K562 (cell line): Measurements from ENCODE around the gene NCDN.

Source experiments
- PHF8 ChIP-seq: fragments of 200-600 bp; sonication (generic); IDR thresholded peaks from 2 replicates; pipeline ENCODE4 v1.6.1; 2012; ENCODE audit warnings: mixed run types, mild to moderate bottlenecking, inconsistent platforms, low read length, moderate library complexity, borderline replicate concordance
- TEAD4 ChIP-seq, 2 experiments: sonication (generic) in 1 of 2; formaldehyde crosslinking in 1 of 2; IDR thresholded peaks; 2 replicates each; pipeline versions ENCODE4 v1.6.1 to v1.8.0; 2012 to 2022; ENCODE audit warnings: borderline replicate concordance in 1 of 2, inconsistent platforms in 1 of 2, low read length in 1 of 2, mild to moderate bottlenecking in 1 of 2, missing genetic modification reagents in 1 of 2
- ZNF133 ChIP-seq: fragments of 250-450 bp; sonication (Bioruptor Pico); IDR thresholded peaks from 2 replicates; pipeline ENCODE4 v1.4.0; 2020; ENCODE audit warnings: mild to moderate bottlenecking
- ZNF263 ChIP-seq: sonication (generic); formaldehyde crosslinking; IDR thresholded peaks from 2 replicates; pipeline ENCODE4 v1.8.0; 2022; ENCODE audit warnings: mild to moderate bottlenecking, missing genetic modification reagents, borderline replicate concordance
- ZNF639 ChIP-seq, 2 experiments: fragments of 200-800 bp in 1 of 2; sonication (Bioruptor generic) in 1 of 2; sonication (generic) in 1 of 2; formaldehyde crosslinking in 1 of 2; IDR thresholded peaks in 1 of 2; conservative IDR thresholded peaks in 1 of 2; 2 replicates each; pipeline versions ENCODE4 v1.5.0 to v1.6.1; 2016 to 2020; ENCODE audit warnings: missing compliant biosample characterization in 1 of 2, missing genetic modification characterization in 1 of 2, missing genetic modification reagents in 1 of 2
- TF ChIP-seq, protein P1 (sequence below), 2 experiments: fragments of 450-650 bp in 1 of 2; IDR thresholded peaks; 2 replicates each; pipeline ENCODE4 v1.6.1; 2011 to 2017; ENCODE audit warnings: low read depth in 2 of 2, antibody characterized with exemption in 1 of 2, borderline replicate concordance in 1 of 2, low read length in 1 of 2, mild to moderate bottlenecking in 1 of 2, mixed read lengths in 1 of 2; ENCODE audit not compliant: control insufficient read depth in 1 of 2
- TF ChIP-seq, protein P2 (sequence below), 3 experiments: IDR thresholded peaks in 2 of 3; conservative IDR thresholded peaks in 1 of 3; 2 replicates each; pipeline ENCODE4 v1.5.1; 2011 to 2012; ENCODE audit warnings: low read length in 3 of 3, mild to moderate bottlenecking in 3 of 3, control low read depth in 2 of 3, improper control_type of control experiment in 1 of 3, inconsistent platforms in 1 of 3, low read depth in 1 of 3, mixed read lengths in 1 of 3, moderate library complexity in 1 of 3; ENCODE audit not compliant: insufficient read depth in 2 of 3

DNA sequence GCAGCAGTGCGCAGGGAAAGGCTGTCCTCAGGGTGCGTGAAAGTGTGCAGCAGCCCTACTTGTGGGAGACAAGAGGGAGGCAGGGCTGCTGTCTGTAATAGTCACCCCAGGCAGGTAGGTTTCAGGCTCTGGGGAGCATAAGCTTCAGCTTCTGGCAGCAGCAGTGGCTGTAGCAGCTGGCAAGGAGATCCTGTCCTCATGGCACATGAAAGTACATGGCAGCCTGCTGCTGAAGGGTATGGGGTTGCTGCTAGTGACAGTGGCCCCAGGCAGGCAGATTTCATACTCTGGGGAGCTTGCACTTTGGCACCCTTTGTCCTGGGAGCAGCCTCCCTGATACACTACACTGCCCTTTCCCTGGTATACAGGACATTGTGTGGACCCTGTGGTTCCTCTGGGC is 26.7 kb upstream of the NCDN start:
- TF ChIP-seq ZNF639 (CRISPR knock-in tag; conservative IDR thresholded peaks at IDR 0.05 in 1 of 2, IDR thresholded peaks at IDR 0.05 in 1 of 2) (no peak), TEAD4 (IDR thresholded peaks at IDR 0.05; ENCODE audit: low read length) (no peak), TEAD4 (CRISPR knock-in tag; IDR thresholded peaks at IDR 0.05; ENCODE audit: borderline replicate concordance) (no peak), PHF8 (no peak), ZNF133 (CRISPR knock-in tag) (no peak), ZNF263 (CRISPR knock-in tag) (no peak)
- TF ChIP-seq, protein P1, sequence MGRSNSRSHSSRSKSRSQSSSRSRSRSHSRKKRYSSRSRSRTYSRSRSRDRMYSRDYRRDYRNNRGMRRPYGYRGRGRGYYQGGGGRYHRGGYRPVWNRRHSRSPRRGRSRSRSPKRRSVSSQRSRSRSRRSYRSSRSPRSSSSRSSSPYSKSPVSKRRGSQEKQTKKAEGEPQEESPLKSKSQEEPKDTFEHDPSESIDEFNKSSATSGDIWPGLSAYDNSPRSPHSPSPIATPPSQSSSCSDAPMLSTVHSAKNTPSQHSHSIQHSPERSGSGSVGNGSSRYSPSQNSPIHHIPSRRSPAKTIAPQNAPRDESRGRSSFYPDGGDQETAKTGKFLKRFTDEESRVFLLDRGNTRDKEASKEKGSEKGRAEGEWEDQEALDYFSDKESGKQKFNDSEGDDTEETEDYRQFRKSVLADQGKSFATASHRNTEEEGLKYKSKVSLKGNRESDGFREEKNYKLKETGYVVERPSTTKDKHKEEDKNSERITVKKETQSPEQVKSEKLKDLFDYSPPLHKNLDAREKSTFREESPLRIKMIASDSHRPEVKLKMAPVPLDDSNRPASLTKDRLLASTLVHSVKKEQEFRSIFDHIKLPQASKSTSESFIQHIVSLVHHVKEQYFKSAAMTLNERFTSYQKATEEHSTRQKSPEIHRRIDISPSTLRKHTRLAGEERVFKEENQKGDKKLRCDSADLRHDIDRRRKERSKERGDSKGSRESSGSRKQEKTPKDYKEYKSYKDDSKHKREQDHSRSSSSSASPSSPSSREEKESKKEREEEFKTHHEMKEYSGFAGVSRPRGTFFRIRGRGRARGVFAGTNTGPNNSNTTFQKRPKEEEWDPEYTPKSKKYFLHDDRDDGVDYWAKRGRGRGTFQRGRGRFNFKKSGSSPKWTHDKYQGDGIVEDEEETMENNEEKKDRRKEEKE (IDR thresholded peaks at IDR 0.05; ENCODE audit: borderline replicate concordance in 1 of 2, control insufficient read depth in 1 of 2, low read depth in 2 of 2, low read length in 1 of 2) = no peak
- TF ChIP-seq, protein P2, sequence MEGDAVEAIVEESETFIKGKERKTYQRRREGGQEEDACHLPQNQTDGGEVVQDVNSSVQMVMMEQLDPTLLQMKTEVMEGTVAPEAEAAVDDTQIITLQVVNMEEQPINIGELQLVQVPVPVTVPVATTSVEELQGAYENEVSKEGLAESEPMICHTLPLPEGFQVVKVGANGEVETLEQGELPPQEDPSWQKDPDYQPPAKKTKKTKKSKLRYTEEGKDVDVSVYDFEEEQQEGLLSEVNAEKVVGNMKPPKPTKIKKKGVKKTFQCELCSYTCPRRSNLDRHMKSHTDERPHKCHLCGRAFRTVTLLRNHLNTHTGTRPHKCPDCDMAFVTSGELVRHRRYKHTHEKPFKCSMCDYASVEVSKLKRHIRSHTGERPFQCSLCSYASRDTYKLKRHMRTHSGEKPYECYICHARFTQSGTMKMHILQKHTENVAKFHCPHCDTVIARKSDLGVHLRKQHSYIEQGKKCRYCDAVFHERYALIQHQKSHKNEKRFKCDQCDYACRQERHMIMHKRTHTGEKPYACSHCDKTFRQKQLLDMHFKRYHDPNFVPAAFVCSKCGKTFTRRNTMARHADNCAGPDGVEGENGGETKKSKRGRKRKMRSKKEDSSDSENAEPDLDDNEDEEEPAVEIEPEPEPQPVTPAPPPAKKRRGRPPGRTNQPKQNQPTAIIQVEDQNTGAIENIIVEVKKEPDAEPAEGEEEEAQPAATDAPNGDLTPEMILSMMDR (IDR thresholded peaks at IDR 0.05 in 2 of 3, conservative IDR thresholded peaks at IDR 0.05 in 1 of 3; ENCODE audit: insufficient read depth in 2 of 3, low read depth in 1 of 3, low read length in 3 of 3) = no peak
